HFF-Myc (cell line): ENCODE data around the gene NTRK2.

Source experiments
- DNase-seq: peaks from one replicate; pipeline ENCODE4 v3.0.0-alpha.2; 2011; ENCODE audit warnings: low read depth; ENCODE audit errors: extremely low read depth
- H3K4me3 ChIP-seq: replicated peaks from 2 replicates; pipeline ENCODE4 v1.5.1; 2011; ENCODE audit warnings: low read depth, mild to moderate bottlenecking, control low read depth, low read length
- CTCF ChIP-seq: IDR thresholded peaks from 2 replicates; pipeline ENCODE4 v1.5.1; 2012; ENCODE audit warnings: mild to moderate bottlenecking, low read depth, low read length, control low read depth; ENCODE audit errors: missing control alignments

NTRK2 gene

GRCh38 chr9:84971571-84971970 lies 302.0 kb downstream of the NTRK2 start:
- no peak overlapping the region for H3K4me3 ChIP-seq
- DNase-seq, result no peak
- no peak for TF ChIP-seq CTCF

GRCh38 chr9:84974258-84974657 lies 304.7 kb downstream of the NTRK2 start:
- DNase-seq, result no peak
- no peak overlapping the region for H3K4me3 ChIP-seq
- TF ChIP-seq CTCF, result no peak

GRCh38 chr9:84974855-84975254 lies 305.3 kb downstream of the NTRK2 start:
- no peak for DNase-seq
- H3K4me3 ChIP-seq, result no peak overlapping the region
- TF ChIP-seq CTCF, result no peak

GRCh38 chr9:84975926-84976325 lies 306.4 kb downstream of the NTRK2 start:
- no peak for TF ChIP-seq CTCF
- no peak for DNase-seq
- H3K4me3 ChIP-seq, result no peak overlapping the region

GRCh38 chr9:84978661-84979060 lies 309.1 kb downstream of the NTRK2 start:
- TF ChIP-seq CTCF, result no peak
- H3K4me3 ChIP-seq, result no peak overlapping the region
- no peak for DNase-seq

GRCh38 chr9:84983749-84984148 lies 314.2 kb downstream of the NTRK2 start:
- H3K4me3 ChIP-seq, result no peak overlapping the region
- TF ChIP-seq CTCF, result no peak
- DNase-seq, result no peak

GRCh38 chr9:84988621-84989020 lies 319.1 kb downstream of the NTRK2 start:
- H3K4me3 ChIP-seq, result no peak overlapping the region
- TF ChIP-seq CTCF, result no peak

More at GRCh38 chr9:84988621-84989020, 319.1 kb downstream of the NTRK2 start:
- DNase-seq, result no peak
